ENCODE data around the gene CTNS. TPM values are rescaled to one million over a fixed set of nuclear protein-coding genes. Genes with fewer than 3 reads are reported as not detected.

Gene CTNS
- total and polyA plus RNA-seq, 2 experiments from 2014 or later: 26.0 to 28.1 TPM

DNA sequence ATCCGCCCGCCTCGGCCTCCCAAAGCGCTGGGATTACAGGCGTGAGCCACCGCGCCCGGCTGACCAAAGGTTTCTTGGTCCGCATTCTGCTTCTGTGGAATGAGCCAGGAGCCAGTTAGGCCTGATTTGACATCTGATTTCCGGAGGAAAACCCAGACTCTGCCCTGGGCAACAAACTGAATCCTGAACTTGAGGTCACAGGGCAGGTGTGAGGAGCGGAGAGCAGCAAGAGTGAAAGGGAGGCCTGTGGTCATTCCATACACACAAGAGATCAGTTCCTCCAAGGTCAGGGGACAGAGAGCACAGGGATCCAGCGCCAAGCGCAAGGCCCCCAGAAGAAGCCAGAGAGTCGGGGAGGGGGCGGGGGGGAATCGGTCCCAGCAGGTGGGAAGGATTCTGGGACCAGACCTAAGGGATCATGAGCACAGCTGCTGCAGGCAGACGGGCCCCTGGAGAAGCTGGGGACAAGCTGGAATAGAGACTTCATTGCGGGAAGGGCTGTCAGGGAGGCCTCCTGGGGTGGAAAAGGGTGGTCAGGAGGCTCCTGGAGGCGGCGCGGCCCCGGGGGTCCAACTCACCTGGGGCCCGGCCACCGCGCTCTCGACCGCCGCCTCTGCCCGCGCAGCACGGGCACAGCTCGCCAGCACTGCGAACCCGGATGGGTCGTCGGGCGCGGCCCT lies 946 bp upstream of the CTNS start:
- peaks cover 4% of the 10 kb centered on the region for H4K20me1 ChIP-seq (ENCODE audit: insufficient read depth, poor library complexity, severe bottlenecking)
- H3K9me3 ChIP-seq (ENCODE audit: low read depth): no peaks in the 10 kb centered on the region
- H2AFZ ChIP-seq: peak overlapping the region; percentile 2
- no peak for TF ChIP-seq EZH2phosphoT487 (IDR thresholded peaks at IDR 0.05; ENCODE audit: low read depth, severe bottlenecking, unreplicated experiment)
- TF ChIP-seq, protein P1, sequence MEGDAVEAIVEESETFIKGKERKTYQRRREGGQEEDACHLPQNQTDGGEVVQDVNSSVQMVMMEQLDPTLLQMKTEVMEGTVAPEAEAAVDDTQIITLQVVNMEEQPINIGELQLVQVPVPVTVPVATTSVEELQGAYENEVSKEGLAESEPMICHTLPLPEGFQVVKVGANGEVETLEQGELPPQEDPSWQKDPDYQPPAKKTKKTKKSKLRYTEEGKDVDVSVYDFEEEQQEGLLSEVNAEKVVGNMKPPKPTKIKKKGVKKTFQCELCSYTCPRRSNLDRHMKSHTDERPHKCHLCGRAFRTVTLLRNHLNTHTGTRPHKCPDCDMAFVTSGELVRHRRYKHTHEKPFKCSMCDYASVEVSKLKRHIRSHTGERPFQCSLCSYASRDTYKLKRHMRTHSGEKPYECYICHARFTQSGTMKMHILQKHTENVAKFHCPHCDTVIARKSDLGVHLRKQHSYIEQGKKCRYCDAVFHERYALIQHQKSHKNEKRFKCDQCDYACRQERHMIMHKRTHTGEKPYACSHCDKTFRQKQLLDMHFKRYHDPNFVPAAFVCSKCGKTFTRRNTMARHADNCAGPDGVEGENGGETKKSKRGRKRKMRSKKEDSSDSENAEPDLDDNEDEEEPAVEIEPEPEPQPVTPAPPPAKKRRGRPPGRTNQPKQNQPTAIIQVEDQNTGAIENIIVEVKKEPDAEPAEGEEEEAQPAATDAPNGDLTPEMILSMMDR (IDR thresholded peaks at IDR 0.05; ENCODE audit: poor library complexity): no peak
- no peak for TF ChIP-seq EZH2 (IDR thresholded peaks at IDR 0.05; ENCODE audit: borderline replicate concordance)
- H3K9me2 ChIP-seq (replicated peaks; ENCODE audit: insufficient read depth): no peaks in the 10 kb centered on the region
- no peaks in the 10 kb centered on the region for H3K36me3 ChIP-seq (replicated peaks; ENCODE audit: insufficient read depth, low read depth)
- WGBS (ENCODE audit: low lambda C conversion rate, missing lambda C conversion rate): 29% methylated on average over 20 of the region's 38 CpGs
- no peaks in the 10 kb centered on the region for H3K27me3 ChIP-seq
- DNase-seq (ENCODE audit: low spot score): peak; percentile 67
- H3K4me2 ChIP-seq: peak overlapping the region; percentile 88
- H3K79me2 ChIP-seq: peaks cover 40% of the 10 kb centered on the region
- H3K27ac ChIP-seq: peak overlapping the region; percentile 64
- H3K4me1 ChIP-seq (ENCODE audit: insufficient read depth): peaks cover 6% of the 10 kb centered on the region
- H3K4me3 ChIP-seq: peak overlapping the region; percentile 26

DNA sequence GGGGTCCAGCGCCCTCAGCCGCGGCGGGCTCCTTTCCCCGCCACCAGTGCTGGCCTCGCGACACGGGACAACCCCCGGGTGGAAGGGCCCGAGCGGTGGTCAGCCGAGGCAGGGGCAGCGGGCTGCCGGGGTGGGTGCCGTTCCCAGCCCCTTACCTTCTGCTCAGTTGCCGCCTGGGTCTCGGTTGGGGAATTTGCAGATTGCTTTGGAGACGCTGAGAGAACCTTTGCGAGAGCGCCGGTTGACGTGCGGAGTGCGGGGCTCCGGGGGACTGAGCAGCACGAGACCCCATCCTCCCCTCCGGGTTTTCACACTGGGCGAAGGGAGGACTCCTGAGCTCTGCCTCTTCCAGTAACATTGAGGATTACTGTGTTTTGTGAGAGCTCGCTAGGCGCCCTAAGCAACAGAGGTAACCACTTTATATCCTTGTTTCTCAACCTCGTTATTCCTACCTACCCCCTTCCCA lies 381 bp downstream of the CTNS start:
- Histone ChIP-seq H3K27me3 (no peaks in the 10 kb centered on the region), H3K9me3 (ENCODE audit: low read depth) (no peaks in the 10 kb centered on the region), H3K9me2 (replicated peaks; ENCODE audit: insufficient read depth) (no peaks in the 10 kb centered on the region), H3K79me2 (peaks cover 32% of the 10 kb centered on the region), H3K4me3 (peak overlapping the region; percentile 9), H3K27ac (peak overlapping the region; percentile 94), H3K36me3 (replicated peaks; ENCODE audit: insufficient read depth, low read depth) (no peaks in the 10 kb centered on the region), H2AFZ (peak overlapping the region; percentile 5), H4K20me1 (ENCODE audit: insufficient read depth, poor library complexity, severe bottlenecking) (no peaks in the 10 kb centered on the region), H3K4me1 (ENCODE audit: insufficient read depth) (peaks cover 6% of the 10 kb centered on the region), H3K4me2 (peak overlapping the region; percentile 88)
- no peak for DNase-seq (ENCODE audit: low spot score)
- WGBS (ENCODE audit: low lambda C conversion rate, missing lambda C conversion rate): under 1% methylated on average over 31 of the region's 31 CpGs
- TF ChIP-seq EZH2phosphoT487 (IDR thresholded peaks at IDR 0.05; ENCODE audit: low read depth, severe bottlenecking, unreplicated experiment) (no peak), EZH2 (IDR thresholded peaks at IDR 0.05; ENCODE audit: borderline replicate concordance) (no peak)
- TF ChIP-seq, protein P1 (IDR thresholded peaks at IDR 0.05; ENCODE audit: poor library complexity): no peak

- H3K4me3 ChIP-seq: no peak overlapping the region
- H2AFZ ChIP-seq: no peak overlapping the region
- H3K9me3 ChIP-seq (ENCODE audit: low read depth): no peaks in the 10 kb centered on the region
- H3K4me2 ChIP-seq: no peak overlapping the region
- no peaks in the 10 kb centered on the region for H3K36me3 ChIP-seq (replicated peaks; ENCODE audit: insufficient read depth, low read depth)
- WGBS (ENCODE audit: low lambda C conversion rate, missing lambda C conversion rate): 63% methylated on average over 7 of the region's 7 CpGs
- H3K27me3 ChIP-seq: no peaks in the 10 kb centered on the region
- no peak for TF ChIP-seq EZH2 (IDR thresholded peaks at IDR 0.05; ENCODE audit: borderline replicate concordance)
- TF ChIP-seq EZH2phosphoT487 (IDR thresholded peaks at IDR 0.05; ENCODE audit: low read depth, severe bottlenecking, unreplicated experiment): no peak
- TF ChIP-seq, protein P1 (IDR thresholded peaks at IDR 0.05; ENCODE audit: poor library complexity): no peak
- no peaks in the 10 kb centered on the region for H3K9me2 ChIP-seq (replicated peaks; ENCODE audit: insufficient read depth)
- no peaks in the 10 kb centered on the region for H4K20me1 ChIP-seq (ENCODE audit: insufficient read depth, poor library complexity, severe bottlenecking)
- no peak for DNase-seq (ENCODE audit: low spot score)
- H3K27ac ChIP-seq: no peak overlapping the region
- H3K4me1 ChIP-seq (ENCODE audit: insufficient read depth): no peaks in the 10 kb centered on the region
- peaks cover 7% of the 10 kb centered on the region for H3K79me2 ChIP-seq
These were observed 3.5 kb downstream of the CTNS start for GRCh38 chr17:3639981-3640596.
